ENCODE measurements around the gene EAF1.

The EAF1 gene

DNA sequence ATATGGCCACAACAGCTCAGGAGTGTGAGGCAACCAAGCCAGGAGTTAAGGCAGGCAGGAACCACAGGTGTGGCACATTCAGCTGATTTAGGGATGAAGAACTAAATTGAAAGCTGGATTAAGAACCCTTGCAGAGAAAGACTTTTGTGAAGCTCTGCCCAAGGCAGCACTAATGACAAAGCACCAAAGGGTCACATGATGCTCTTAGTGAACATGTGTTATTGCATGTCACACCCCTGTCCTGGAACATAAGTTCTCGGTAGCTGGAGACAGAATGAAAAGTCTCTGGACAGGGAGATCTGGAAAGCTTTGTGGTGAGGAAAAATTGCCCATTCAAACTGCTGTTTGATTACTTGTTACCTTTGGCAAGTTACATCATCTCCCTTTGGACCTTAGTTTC is 3.2 kb downstream of the EAF1 start:
- no peak overlapping the region for H3K4me3 ChIP-seq (ENCODE audit: low read length)
- DNase-seq (ENCODE audit: low read depth), result no peak
- TF ChIP-seq, protein P1, sequence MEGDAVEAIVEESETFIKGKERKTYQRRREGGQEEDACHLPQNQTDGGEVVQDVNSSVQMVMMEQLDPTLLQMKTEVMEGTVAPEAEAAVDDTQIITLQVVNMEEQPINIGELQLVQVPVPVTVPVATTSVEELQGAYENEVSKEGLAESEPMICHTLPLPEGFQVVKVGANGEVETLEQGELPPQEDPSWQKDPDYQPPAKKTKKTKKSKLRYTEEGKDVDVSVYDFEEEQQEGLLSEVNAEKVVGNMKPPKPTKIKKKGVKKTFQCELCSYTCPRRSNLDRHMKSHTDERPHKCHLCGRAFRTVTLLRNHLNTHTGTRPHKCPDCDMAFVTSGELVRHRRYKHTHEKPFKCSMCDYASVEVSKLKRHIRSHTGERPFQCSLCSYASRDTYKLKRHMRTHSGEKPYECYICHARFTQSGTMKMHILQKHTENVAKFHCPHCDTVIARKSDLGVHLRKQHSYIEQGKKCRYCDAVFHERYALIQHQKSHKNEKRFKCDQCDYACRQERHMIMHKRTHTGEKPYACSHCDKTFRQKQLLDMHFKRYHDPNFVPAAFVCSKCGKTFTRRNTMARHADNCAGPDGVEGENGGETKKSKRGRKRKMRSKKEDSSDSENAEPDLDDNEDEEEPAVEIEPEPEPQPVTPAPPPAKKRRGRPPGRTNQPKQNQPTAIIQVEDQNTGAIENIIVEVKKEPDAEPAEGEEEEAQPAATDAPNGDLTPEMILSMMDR (IDR thresholded peaks at IDR 0.05; ENCODE audit: insufficient read depth, low read depth, low read length, missing control alignments), result no peak

DNA sequence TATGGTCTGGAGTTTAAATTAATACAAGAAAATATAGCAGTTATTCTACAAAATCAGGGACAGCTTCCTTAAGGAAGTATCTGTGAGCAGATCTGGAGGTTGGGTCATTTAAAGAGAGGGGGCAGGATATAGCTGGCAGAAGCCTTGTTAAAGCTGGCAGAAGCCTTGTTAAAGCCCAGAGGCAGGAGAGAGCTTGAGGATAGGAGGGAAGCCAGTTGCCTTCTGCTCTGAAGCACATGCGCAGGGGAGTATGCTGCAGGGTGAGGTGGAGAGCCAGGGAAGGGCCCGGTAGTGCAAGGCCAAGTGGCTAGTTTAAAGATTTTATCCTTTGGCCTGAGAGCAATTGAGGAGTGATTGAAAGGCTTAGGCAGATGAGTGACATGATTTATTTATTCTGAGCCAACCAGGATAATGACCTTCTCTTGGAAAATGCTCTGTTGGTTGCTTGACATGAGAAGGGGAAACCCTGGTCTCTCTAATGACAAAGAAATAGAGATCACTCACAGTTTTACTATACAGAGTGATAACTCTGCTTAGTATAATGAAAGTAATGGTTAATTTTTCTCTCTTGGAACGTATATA is 3.9 kb downstream of the EAF1 start:
- no peak overlapping the region for H3K4me3 ChIP-seq (ENCODE audit: low read length)
- no peak for DNase-seq (ENCODE audit: low read depth)
- TF ChIP-seq, protein P1 (IDR thresholded peaks at IDR 0.05; ENCODE audit: insufficient read depth, low read depth, low read length, missing control alignments), result no peak

DNA sequence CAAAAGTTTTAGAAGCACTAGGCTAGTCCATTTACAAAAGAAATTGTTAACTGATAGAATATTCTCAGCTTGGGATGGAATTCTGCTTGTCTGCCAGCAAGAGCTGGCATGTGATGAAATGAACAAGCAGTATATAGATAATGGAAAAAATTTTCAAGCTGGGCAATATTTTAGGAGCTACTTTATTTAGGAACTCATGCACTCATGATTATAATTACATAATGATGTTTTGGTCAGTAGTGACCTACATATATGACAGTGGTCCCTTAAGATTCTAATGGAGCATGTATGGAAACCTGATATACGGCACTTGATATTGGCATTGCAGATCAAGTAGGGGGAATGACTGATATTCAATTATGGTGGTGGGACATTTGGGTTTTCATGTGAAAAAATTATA is 6.1 kb downstream of the EAF1 start:
- no peak overlapping the region for H3K4me3 ChIP-seq (ENCODE audit: low read length)
- no peak for DNase-seq (ENCODE audit: low read depth)
- TF ChIP-seq, protein P1 (IDR thresholded peaks at IDR 0.05; ENCODE audit: insufficient read depth, low read depth, low read length, missing control alignments), result no peak

DNA sequence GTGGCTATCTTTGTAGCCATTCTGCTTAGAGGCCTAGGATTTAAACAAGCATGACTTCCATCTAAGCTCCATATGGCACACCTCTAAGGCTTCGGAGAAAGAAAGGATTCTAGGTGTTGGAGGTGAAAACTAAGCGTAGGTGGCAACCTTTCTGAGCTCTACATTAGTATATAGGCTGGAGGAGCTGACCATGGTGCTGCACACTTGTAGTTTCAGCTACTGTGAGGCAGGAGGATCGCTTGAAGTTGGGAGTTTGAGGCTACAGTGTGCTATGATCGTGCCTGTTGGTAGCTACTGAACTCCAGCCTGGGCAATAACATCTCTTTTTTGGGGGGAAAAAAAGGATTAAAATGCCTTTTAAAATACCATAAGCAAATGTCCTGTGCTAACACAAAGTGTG is 7.4 kb downstream of the EAF1 start:
- DNase-seq (ENCODE audit: low read depth), result no peak
- TF ChIP-seq, protein P1 (IDR thresholded peaks at IDR 0.05; ENCODE audit: insufficient read depth, low read depth, low read length, missing control alignments), result no peak

DNA sequence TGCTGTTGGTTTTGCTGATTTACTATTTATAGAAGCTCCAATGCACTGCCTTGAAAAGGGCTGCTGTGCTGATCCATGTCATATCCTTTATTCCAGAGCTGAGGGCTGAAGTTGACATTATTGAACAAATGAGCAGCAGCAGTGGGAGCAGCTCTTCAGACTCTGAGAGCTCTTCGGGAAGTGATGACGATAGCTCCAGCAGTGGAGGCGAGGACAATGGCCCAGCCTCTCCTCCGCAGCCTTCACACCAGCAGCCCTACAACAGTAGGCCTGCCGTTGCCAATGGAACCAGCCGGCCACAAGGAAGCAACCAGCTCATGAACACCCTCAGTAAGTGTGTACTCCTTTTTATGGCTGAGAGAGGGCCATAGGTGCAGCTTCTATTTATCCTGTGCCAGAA is 8.8 kb downstream of the EAF1 start:
- TF ChIP-seq, protein P1 (IDR thresholded peaks at IDR 0.05; ENCODE audit: insufficient read depth, low read depth, low read length, missing control alignments), result no peak
- DNase-seq (ENCODE audit: low read depth), result no peak
- H3K4me3 ChIP-seq (ENCODE audit: low read length), result no peak overlapping the region

More for the DNA sequence above, 7.4 kb downstream of the EAF1 start:
- H3K4me3 ChIP-seq (ENCODE audit: low read length), result no peak overlapping the region

DNA sequence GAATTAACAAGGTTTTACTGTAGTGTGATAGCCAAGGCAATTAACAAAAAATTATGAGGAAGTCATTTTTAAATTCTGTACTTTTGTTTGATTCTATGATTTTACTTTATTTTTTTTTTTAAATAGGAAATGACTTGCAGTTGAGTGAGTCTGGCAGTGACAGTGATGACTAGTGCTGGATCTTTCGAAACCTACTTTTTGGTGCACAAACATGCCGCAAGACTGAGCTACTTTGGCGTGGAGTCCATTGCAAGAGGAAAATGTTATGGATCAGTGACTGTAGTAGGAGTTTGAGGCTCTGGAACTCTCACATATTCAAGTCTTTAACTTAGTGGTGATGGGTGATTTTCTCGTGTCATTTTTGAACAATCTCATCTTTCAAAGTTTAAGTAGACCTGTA is 11.6 kb downstream of the EAF1 start:
- TF ChIP-seq, protein P1 (IDR thresholded peaks at IDR 0.05; ENCODE audit: insufficient read depth, low read depth, low read length, missing control alignments), result no peak
- peak; percentile 81 for DNase-seq (ENCODE audit: low read depth)
- no peak overlapping the region for H3K4me3 ChIP-seq (ENCODE audit: low read length)

DNA sequence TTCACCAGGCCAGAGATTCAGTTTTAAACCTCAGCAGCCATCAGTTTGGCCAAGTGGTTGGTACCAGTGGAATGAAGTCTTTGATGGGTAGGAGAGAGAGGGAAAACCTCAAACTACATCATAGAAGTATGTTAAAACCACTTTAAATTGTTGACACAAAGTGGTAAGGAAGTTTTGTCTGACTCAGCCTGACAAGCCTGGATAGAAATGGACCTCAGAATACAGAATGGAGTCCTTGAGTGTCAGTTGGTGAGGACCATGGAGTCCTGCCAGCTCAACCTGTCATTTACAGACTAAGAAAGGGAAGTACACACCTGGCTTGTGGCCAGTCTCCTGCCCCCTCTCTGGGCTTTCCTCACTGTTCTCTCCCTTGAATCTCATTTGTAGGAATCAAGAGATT is 12.1 kb downstream of the EAF1 start:
- H3K4me3 ChIP-seq (ENCODE audit: low read length), result no peak overlapping the region
- peak; percentile 45 for DNase-seq (ENCODE audit: low read depth)
- TF ChIP-seq, protein P1 (IDR thresholded peaks at IDR 0.05; ENCODE audit: insufficient read depth, low read depth, low read length, missing control alignments), result no peak
